Ureter (tissue), 1 donor: ENCODE measurements around the gene BTBD7. TPM values are rescaled to one million over a fixed set of nuclear protein-coding genes. Genes with fewer than 3 reads are reported as not detected.

Experiments used
- DNase-seq: peaks from one replicate; pipeline ENCODE4 v3.0.0-alpha.2; 2020; ENCODE audit warnings: low spot score
- total RNA-seq: library from RNA; stranded (reverse); gene quantifications from one replicate; pipeline ENCODE4 v1.2.4, GENCODE V29; 2023
- donor health status: DM: yes; HTN: yes; CAD: no.

BTBD7 gene
- total RNA-seq, 1 donor from 2014 or later, result 54.3 TPM

- no peak for DNase-seq
These were observed 132.3 kb downstream of the BTBD7 start for GRCh38 chr14:93200553-93200952.

DNA sequence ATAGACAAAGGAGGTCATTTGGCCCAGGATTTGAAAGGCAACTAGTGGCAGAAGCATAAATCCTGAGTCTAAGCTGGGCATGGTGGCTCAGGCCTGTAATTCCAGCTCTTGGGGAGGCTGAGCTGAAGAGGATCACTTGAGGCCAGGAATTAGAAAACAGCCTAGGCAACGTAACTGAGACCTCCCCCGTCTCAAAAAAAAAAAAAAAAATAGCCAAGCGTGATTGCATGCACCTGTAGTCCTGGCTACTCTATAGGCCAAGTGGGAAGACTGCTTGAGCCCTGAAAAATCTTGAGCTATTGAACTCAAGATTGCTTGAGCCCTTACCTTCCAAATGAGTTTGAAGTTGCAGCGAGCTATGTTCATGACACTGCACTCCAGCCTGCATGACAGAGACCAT lies 133.8 kb downstream of the BTBD7 start:
- no peak for DNase-seq

DNA sequence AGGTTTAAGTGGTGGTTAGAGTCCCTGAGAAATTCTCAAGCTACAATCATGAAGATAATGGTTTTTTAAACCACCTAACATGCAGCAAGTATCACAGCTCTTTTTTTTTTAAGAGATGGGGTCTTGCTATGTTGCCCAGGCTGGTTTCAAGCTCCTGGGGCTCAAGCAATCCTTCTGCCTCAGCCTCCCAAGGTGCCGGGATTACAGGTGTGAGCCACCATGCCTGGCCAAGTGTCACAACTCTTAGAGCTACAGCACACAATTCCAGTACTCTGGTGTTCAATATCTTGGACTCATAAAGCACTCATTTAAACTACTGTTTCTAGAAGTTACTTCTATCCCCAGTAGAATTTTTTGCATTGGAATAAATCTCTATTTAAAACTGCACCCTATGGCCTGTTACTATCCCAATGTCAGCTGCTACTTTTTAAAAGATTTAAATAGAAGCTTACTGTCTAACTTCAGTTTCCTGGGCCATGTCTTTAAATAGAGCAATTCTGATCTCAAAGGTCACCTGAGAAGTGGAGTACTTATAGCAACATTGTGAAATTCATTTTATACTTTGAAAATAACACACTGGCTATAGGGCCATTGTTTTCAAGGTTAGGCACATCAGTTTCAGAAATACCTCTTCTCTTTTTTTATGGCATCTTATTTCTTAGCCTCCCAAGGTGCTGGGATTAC lies 137.4 kb downstream of the BTBD7 start:
- DNase-seq, result no peak

Other genes starting within 250 kb of the BTBD7 start
- gene ITPK1, start 217.1 kb downstream of the BTBD7 start, total RNA-seq, result 70.4 TPM
- gene MOAP1, start 148.1 kb downstream of the BTBD7 start, total RNA-seq, result 23.2 TPM
- 22.1 TPM for gene LYSET, start 147.7 kb downstream of the BTBD7 start, total RNA-seq
- gene GON7, start 126.0 kb downstream of the BTBD7 start, total RNA-seq, result 9.6 TPM
- gene UBR7, start 125.8 kb downstream of the BTBD7 start, total RNA-seq, result 19.1 TPM
- gene COX8C, start 14.1 kb upstream of the BTBD7 start, total RNA-seq, result not detected
- not detected for gene UNC79, start 97.9 kb upstream of the BTBD7 start, total RNA-seq